Mesothelial cell of epicardium (in vitro differentiated cells): ENCODE data around the gene SLC9A9. TPM values are rescaled to one million over a fixed set of nuclear protein-coding genes. Genes with fewer than 3 reads are reported as not detected.

Experiments
- DNase-seq, 2 experiments: peaks; one replicate each; pipeline ENCODE4 v3.0.0; 2021; ENCODE audit warnings: low spot score in 2 of 2; ENCODE audit not compliant: unreplicated experiment in 2 of 2
- H3K27ac Mint-ChIP-seq: 2 replicates; pipeline ENCODE4 v1.8.0; 2021; ENCODE audit warnings: mixed read lengths
- H3K27me3 Mint-ChIP-seq: 2 replicates; pipeline ENCODE4 v1.8.0; 2021; ENCODE audit warnings: low read depth, mixed read lengths
- H3K36me3 Mint-ChIP-seq: 2 replicates; pipeline ENCODE4 v1.8.0; 2021; ENCODE audit warnings: mixed read lengths
- H3K4me1 Mint-ChIP-seq: 2 replicates; pipeline ENCODE4 v1.8.0; 2021; ENCODE audit warnings: mixed read lengths
- H3K4me3 Mint-ChIP-seq: 2 replicates; pipeline ENCODE4 v1.8.0; 2021; ENCODE audit warnings: mild to moderate bottlenecking, moderate library complexity, mixed read lengths
- H3K9me3 Mint-ChIP-seq: 2 replicates; pipeline ENCODE4 v1.8.0; 2021; ENCODE audit warnings: mixed read lengths
- CTCF ChIP-seq: fragments of 200-600 bp; sonication (generic); IDR thresholded peaks from one replicate; pipeline ENCODE4 v1.5.0; 2021; ENCODE audit warnings: antibody characterized with exemption; ENCODE audit not compliant: unreplicated experiment
- total RNA-seq: library from RNA; stranded (reverse); gene quantifications from 3 replicates; pipeline ENCODE4 v1.2.1, GENCODE V29; 2021

The SLC9A9 gene
- total RNA-seq, 1 donor from 2014 or later: 2.7 TPM

- H3K27me3 Mint-ChIP-seq: no peaks in the 10 kb centered on the region
- H3K4me1 Mint-ChIP-seq: peaks cover 10% of the 10 kb centered on the region
- DNase-seq: no peak
- no peak for TF ChIP-seq CTCF
- H3K4me3 Mint-ChIP-seq: no peak overlapping the region
- H3K9me3 Mint-ChIP-seq: peaks cover 7% of the 10 kb centered on the region
- H3K36me3 Mint-ChIP-seq: no peaks in the 10 kb centered on the region
- no peak overlapping the region for H3K27ac Mint-ChIP-seq
These were observed 28.4 kb downstream of the SLC9A9 start for GRCh38 chr3:143819890-143820289.

DNA sequence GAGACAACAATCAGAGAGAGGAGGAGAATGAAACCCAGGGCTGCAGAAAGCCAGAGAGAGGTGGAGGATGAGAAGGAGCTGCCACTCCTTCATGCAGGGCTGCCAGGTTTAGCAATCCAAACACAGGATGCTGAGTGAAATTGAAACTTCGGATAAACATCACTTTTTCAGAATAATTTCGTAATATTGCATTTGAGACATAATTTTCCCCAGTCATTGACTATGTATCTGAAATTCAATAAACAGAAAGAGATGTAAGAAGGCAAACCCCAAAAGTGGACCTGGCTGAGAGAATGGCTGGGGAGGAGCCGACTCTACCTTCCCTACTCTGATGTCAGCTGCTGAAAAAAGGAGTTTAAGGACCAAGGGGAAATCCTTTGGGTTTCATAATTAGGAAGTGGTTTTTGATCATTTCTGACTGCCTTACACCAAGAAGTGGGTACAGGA lies 33.8 kb downstream of the SLC9A9 start:
- no peak for DNase-seq
- Mint-ChIP-seq H3K4me1 (peaks cover 14% of the 10 kb centered on the region), H3K36me3 (no peaks in the 10 kb centered on the region), H3K27me3 (no peaks in the 10 kb centered on the region), H3K27ac (no peak overlapping the region), H3K4me3 (no peak overlapping the region), H3K9me3 (peaks cover 11% of the 10 kb centered on the region)
- TF ChIP-seq CTCF: no peak

- Mint-ChIP-seq H3K36me3 (no peaks in the 10 kb centered on the region), H3K27me3 (no peaks in the 10 kb centered on the region), H3K9me3 (peaks cover 11% of the 10 kb centered on the region), H3K27ac (no peak overlapping the region), H3K4me3 (no peak overlapping the region), H3K4me1 (peaks cover 19% of the 10 kb centered on the region)
- no peak for TF ChIP-seq CTCF
- no peak for DNase-seq
These were observed 35.8 kb downstream of the SLC9A9 start for GRCh38 chr3:143812481-143812880.

DNA sequence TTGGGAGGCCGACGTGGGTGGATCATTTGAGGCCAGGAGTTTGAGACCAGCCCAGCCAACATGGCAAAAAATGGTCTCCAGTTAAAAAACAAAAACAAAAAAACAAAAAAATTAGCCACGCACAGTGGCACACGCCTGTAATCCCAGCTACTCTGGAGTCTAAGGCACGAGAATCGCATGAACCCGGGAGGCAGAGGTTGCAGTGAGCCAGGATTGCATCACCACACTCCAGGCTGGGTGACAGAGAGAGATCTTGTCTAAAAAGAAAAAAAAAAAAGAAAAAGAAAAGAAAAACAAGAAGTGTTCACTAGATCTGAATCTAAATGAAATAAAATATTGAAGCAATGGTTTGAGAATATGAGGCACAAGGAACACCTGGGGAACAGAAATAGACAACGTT lies 36.7 kb downstream of the SLC9A9 start:
- peaks cover 26% of the 10 kb centered on the region for H3K4me1 Mint-ChIP-seq

GRCh38 chr3:143810953-143811265 lies 37.4 kb downstream of the SLC9A9 start:
- Mint-ChIP-seq H3K9me3 (peaks cover 4% of the 10 kb centered on the region), H3K4me3 (no peak overlapping the region), H3K27ac (no peak overlapping the region), H3K27me3 (no peaks in the 10 kb centered on the region), H3K4me1 (peaks cover 32% of the 10 kb centered on the region), H3K36me3 (no peaks in the 10 kb centered on the region)
- DNase-seq: no peak
- no peak for TF ChIP-seq CTCF

More for the DNA sequence above, 36.7 kb downstream of the SLC9A9 start:
- Mint-ChIP-seq H3K36me3 (no peaks in the 10 kb centered on the region), H3K9me3 (peaks cover 8% of the 10 kb centered on the region), H3K27ac (no peak overlapping the region), H3K27me3 (no peaks in the 10 kb centered on the region), H3K4me3 (no peak overlapping the region)
- no peak for DNase-seq
- TF ChIP-seq CTCF: no peak

GRCh38 chr3:143810166-143810952 lies 37.9 kb downstream of the SLC9A9 start:
- peak overlapping the region; percentile 49 for H3K27ac Mint-ChIP-seq
- no peaks in the 10 kb centered on the region for H3K36me3 Mint-ChIP-seq
- no peak for TF ChIP-seq CTCF
- no peak overlapping the region for H3K4me3 Mint-ChIP-seq
- DNase-seq: no peak
- peaks cover 4% of the 10 kb centered on the region for H3K9me3 Mint-ChIP-seq
- no peaks in the 10 kb centered on the region for H3K27me3 Mint-ChIP-seq
- peaks cover 32% of the 10 kb centered on the region for H3K4me1 Mint-ChIP-seq
